Ishikawa (cell line): ENCODE data around the gene EDNRA.

ENCODE experiments used
- CEBPB ChIP-seq: IDR thresholded peaks from 2 replicates; pipeline ENCODE4 v1.6.1; 2012
- CREB1 ChIP-seq: IDR thresholded peaks from 2 replicates; pipeline ENCODE4 v1.6.1; 2012; ENCODE audit warnings: low read depth
- EP300 ChIP-seq: IDR thresholded peaks from 2 replicates; pipeline ENCODE4 v1.6.1; 2012; ENCODE audit warnings: borderline replicate concordance
- FOXM1 ChIP-seq: IDR thresholded peaks from 2 replicates; pipeline ENCODE4 v1.6.1; 2012; ENCODE audit warnings: low read depth, borderline replicate concordance
- MAX ChIP-seq: IDR thresholded peaks from 2 replicates; pipeline ENCODE4 v1.6.1; 2012
- NFIC ChIP-seq: IDR thresholded peaks from 2 replicates; pipeline ENCODE4 v1.6.1; 2012
- RAD21 ChIP-seq: IDR thresholded peaks from 2 replicates; pipeline ENCODE4 v1.6.1; 2012; ENCODE audit warnings: low read depth
- REST ChIP-seq: IDR thresholded peaks from 2 replicates; pipeline ENCODE4 v1.6.1; 2012; ENCODE audit warnings: low read depth, mild to moderate bottlenecking
- TAF1 ChIP-seq: IDR thresholded peaks from 2 replicates; pipeline ENCODE4 v1.6.1; 2012; ENCODE audit warnings: low read depth, mild to moderate bottlenecking
- TCF12 ChIP-seq: IDR thresholded peaks from 2 replicates; pipeline ENCODE4 v1.6.1; 2012; ENCODE audit warnings: low read depth
- TEAD4 ChIP-seq: IDR thresholded peaks from 2 replicates; pipeline ENCODE4 v1.6.1; 2012
- USF1 ChIP-seq: IDR thresholded peaks from 2 replicates; pipeline ENCODE4 v1.6.1; 2012
- YY1 ChIP-seq: IDR thresholded peaks from 2 replicates; pipeline ENCODE4 v1.6.1; 2012; ENCODE audit warnings: low read depth
- ZBTB7A ChIP-seq: IDR thresholded peaks from 2 replicates; pipeline ENCODE4 v1.6.1; 2012; ENCODE audit warnings: low read depth

GRCh38 chr4:147440442-147440841 lies 40.5 kb upstream of the EDNRA start:
- no peak for TF ChIP-seq RAD21
- TF ChIP-seq MAX: no peak
- no peak for TF ChIP-seq TEAD4
- TF ChIP-seq NFIC: no peak
- no peak for TF ChIP-seq USF1
- TF ChIP-seq ZBTB7A: no peak
- TF ChIP-seq CEBPB: no peak
- TF ChIP-seq CREB1: no peak
- no peak for TF ChIP-seq REST
- TF ChIP-seq YY1: no peak
- no peak for TF ChIP-seq FOXM1
- no peak for TF ChIP-seq EP300
- no peak for TF ChIP-seq TAF1
- no peak for TF ChIP-seq TCF12
